ENCODE measurements around the gene SNRNP70.

SNRNP70 gene

GRCh38 chr19:49098795-49099194, 13.5 kb downstream of the SNRNP70 start:
- DNase-seq (ENCODE audit: low spot score): no peak
- Histone ChIP-seq H3K27ac (no peak overlapping the region), H3K4me3 (no peak overlapping the region)
- TF ChIP-seq CTCF (IDR thresholded peaks at IDR 0.05): no peak

DNA sequence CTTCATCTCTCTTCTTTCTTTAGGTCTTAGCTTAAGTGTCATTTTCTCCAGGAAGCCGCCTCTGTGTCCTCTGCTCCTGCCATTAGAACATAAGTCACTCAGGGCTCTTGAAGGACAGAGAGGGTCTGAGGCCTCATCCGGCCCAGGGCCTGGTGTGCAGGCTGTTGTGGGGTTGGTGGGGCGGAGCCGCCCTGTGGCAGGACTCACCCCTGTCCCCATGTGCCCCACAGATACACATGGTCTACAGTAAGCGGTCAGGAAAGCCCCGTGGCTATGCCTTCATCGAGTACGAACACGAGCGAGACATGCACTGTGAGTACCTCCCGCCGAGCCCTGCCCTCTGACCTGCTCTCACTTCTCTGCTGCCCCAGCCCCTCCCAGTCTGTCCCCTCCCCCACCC, 15.9 kb downstream of the SNRNP70 start:
- DNase-seq (ENCODE audit: low spot score): no peak
- no peak for TF ChIP-seq CTCF (IDR thresholded peaks at IDR 0.05)
- no peak overlapping the region for H3K4me3 ChIP-seq
- H3K27ac ChIP-seq: no peak overlapping the region

- no peak overlapping the region for H3K4me3 ChIP-seq
- no peak overlapping the region for H3K27ac ChIP-seq
- DNase-seq (ENCODE audit: low spot score): no peak
- TF ChIP-seq CTCF (IDR thresholded peaks at IDR 0.05): no peak
These were observed 17.1 kb downstream of the SNRNP70 start for GRCh38 chr19:49102303-49102702.

DNA sequence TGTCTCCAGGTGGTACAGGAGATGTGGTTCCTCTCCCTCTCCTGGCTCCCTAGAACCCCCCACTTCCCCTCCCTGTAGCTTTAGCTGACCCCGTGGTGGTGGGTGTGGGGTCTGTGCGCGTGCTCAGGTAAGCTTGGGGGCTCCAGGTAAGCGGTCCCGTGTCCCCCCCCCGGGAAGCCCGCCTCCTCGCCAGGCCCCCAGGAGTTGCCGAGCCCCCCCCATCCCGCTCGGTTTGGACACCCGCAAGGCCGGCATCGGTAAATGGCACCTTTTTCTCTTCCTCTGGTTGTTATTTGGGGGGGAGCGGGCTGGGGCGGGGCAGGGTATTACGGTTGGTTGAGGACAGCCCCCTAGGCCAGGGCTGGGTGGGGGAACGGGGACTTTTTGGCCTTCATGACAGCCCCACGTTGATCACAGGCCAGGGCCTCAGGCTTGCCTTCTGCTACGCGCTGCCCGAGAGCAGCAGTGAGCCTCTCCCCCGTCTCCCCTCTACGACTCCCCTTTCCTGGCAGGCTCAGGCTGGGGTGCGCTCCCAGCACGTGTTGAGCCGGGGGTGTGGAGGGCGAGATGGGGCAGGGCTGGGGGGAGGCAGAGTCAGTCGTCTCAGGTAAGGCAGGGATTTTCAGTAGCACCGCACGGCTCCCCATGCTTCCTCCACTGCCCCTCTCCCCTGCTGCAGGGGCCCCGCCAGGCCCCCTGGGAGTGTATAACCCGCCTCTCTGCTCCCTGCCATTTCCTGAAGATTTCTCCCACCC, 18.3 kb downstream of the SNRNP70 start:
- no peak for TF ChIP-seq CTCF (IDR thresholded peaks at IDR 0.05)
- H3K27ac ChIP-seq: no peak overlapping the region
- H3K4me3 ChIP-seq: no peak overlapping the region
- DNase-seq (ENCODE audit: low spot score): no peak

DNA sequence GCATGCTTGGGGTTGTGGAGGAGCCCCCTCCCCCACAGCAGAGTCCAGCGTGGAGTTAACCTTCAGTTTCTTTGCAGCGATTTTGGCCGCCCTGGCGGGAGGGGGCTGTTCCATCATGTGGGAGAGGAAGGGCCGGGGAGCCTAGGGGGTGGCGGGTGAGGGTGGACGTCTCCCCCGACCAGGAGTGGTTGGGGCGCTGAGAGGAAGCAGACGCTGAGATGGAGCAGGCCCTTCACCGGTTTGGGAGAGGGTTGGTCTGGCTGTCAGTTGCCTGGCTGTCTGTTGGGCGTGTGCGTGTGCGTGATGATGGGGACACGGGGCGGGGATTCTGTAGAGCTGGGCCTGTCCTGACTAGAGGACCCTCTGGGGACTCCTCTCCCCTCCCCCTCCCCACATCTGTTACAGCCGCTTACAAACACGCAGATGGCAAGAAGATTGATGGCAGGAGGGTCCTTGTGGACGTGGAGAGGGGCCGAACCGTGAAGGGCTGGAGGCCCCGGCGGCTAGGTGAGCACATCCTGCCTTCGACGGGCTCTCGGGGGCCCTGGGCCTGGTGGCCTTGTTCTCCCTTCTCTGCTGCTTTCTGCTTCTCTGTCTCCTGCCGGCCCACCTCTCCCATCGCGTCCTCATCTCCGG, 19.1 kb downstream of the SNRNP70 start:
- DNase-seq (ENCODE audit: low spot score): no peak
- Histone ChIP-seq H3K4me3 (no peak overlapping the region), H3K27ac (no peak overlapping the region)
- TF ChIP-seq CTCF (IDR thresholded peaks at IDR 0.05): no peak

DNA sequence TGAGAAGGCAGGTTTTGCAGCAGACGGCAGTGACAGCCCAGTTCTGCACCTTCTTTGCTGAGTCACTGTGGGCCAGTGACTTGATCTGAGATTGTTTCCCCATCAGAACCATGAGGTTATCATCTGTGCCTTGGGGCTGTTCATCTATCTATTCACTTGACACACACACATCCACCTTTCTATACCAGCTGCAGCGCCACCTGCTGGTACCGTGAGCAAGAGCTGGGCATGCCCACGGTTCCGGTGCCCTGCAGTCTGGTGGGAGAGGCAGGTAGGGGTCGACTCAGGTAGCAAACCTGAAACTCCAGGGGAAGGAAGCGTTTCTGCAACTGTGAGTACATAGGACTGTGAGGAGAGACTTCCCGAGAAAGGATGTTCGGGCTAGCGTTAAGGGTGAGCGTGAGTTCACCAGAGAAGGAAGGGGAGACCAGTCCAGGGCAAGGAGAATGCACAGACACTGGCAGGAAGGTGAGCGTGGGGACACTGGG, 21.4 kb downstream of the SNRNP70 start:
- DNase-seq (ENCODE audit: low spot score): no peak
- Histone ChIP-seq H3K4me3 (no peak overlapping the region), H3K27ac (no peak overlapping the region)
- TF ChIP-seq CTCF (IDR thresholded peaks at IDR 0.05): peak; percentile 57

Measured in coronary artery (tissue), 2 donors.